HEK293 (cell line): ENCODE data around the gene DMBT1.

Experiments used
- CTCF ChIA-PET: fragments of 350-600 bp; formaldehyde crosslinking; extraction: SDS; loops from one replicate; lab custom pipeline; 2021; ENCODE audit warnings: antibody characterized with exemption; lab: Yijun Ruan, JAX
- POLR2A ChIA-PET: fragments of 300-600 bp; formaldehyde crosslinking; extraction: SDS; loops from one replicate; lab custom pipeline; 2020; ENCODE audit warnings: antibody characterized with exemption, inconsistent platforms; lab: Yijun Ruan, JAX
- H3K27ac ChIP-seq: fragments of 200-500 bp; sonication (Bioruptor generic); 2 replicates; pipeline ENCODE4 v1.5.1; 2014; ENCODE audit warnings: low read depth, low read length, control low read depth, inconsistent platforms; ENCODE audit errors: extremely low read depth
- H3K36me3 ChIP-seq, 2 experiments: fragments of 200-500 bp in 1 of 2; sonication (Bioruptor generic) in 1 of 2; 1 replicate in 1 of 2; 2 replicates in 1 of 2; pipeline ENCODE4 v1.5.1; 2014 to 2017; ENCODE audit warnings: inconsistent platforms in 2 of 2, low read length in 2 of 2; ENCODE audit not compliant: control insufficient read depth in 2 of 2, insufficient read depth in 1 of 2
- H3K4me1 ChIP-seq: fragments of 200-500 bp; sonication (Bioruptor generic); 2 replicates; pipeline ENCODE4 v1.5.1; 2014; ENCODE audit warnings: mild to moderate bottlenecking, low read length, inconsistent platforms; ENCODE audit not compliant: control insufficient read depth, insufficient read depth
- H3K4me3 ChIP-seq: 2 replicates; pipeline ENCODE4 v1.5.1; 2011; ENCODE audit warnings: low read depth, mild to moderate bottlenecking, control low read depth, low read length, moderate library complexity
- H3K9me3 ChIP-seq: fragments of 200-500 bp; sonication (Bioruptor generic); 2 replicates; pipeline ENCODE4 v1.5.1; 2014; ENCODE audit warnings: low read depth, low read length, inconsistent platforms; ENCODE audit not compliant: control insufficient read depth, insufficient read depth
- FEZF1 ChIP-seq: fragments of 450-650 bp; formaldehyde crosslinking; IDR thresholded peaks from 2 replicates; pipeline ENCODE4 v1.5.1; 2016; ENCODE audit warnings: missing biosample characterization, missing genetic modification characterization
- IKZF3 ChIP-seq: fragments of 450-650 bp; IDR thresholded peaks from 2 replicates; pipeline ENCODE4 v1.5.0; 2018; ENCODE audit warnings: missing biosample characterization, mild to moderate bottlenecking, missing genetic modification characterization, moderate library complexity
- KLF16 ChIP-seq: fragments of 450-650 bp; formaldehyde crosslinking; IDR thresholded peaks from 2 replicates; pipeline ENCODE4 v1.5.1; 2017; ENCODE audit warnings: missing biosample characterization, missing genetic modification characterization
- SALL2 ChIP-seq: fragments of 450-650 bp; formaldehyde crosslinking; IDR thresholded peaks from 2 replicates; pipeline ENCODE4 v1.5.0; 2017; ENCODE audit warnings: missing biosample characterization, mild to moderate bottlenecking, missing genetic modification characterization, borderline replicate concordance
- ZNF132 ChIP-seq: fragments of 450-650 bp; formaldehyde crosslinking; IDR thresholded peaks from 2 replicates; pipeline ENCODE4 v1.5.1; 2017; ENCODE audit warnings: missing biosample characterization, missing genetic modification characterization, borderline replicate concordance
- ZNF335 ChIP-seq: fragments of 450-650 bp; formaldehyde crosslinking; conservative IDR thresholded peaks from 2 replicates; pipeline ENCODE4 v1.5.1; 2016; ENCODE audit warnings: missing biosample characterization, missing genetic modification characterization
- ZNF514 ChIP-seq: fragments of 450-650 bp; formaldehyde crosslinking; IDR thresholded peaks from 2 replicates; pipeline ENCODE4 v1.5.1; 2016; ENCODE audit warnings: missing biosample characterization, missing genetic modification characterization
- ZNF530 ChIP-seq: fragments of 450-650 bp; formaldehyde crosslinking; IDR thresholded peaks from 2 replicates; pipeline ENCODE4 v1.5.1; 2016; ENCODE audit warnings: low read depth, missing biosample characterization, missing genetic modification characterization
- ZNF571 ChIP-seq: fragments of 450-650 bp; formaldehyde crosslinking; IDR thresholded peaks from 2 replicates; pipeline ENCODE4 v1.5.0; 2017; ENCODE audit warnings: missing biosample characterization, missing genetic modification characterization
- ZNF747 ChIP-seq: fragments of 450-650 bp; formaldehyde crosslinking; IDR thresholded peaks from 2 replicates; pipeline ENCODE4 v1.5.1; 2016; ENCODE audit warnings: missing biosample characterization, missing genetic modification characterization
- ZNF830 ChIP-seq: fragments of 450-650 bp; IDR thresholded peaks from 2 replicates; pipeline ENCODE4 v1.5.0; 2018; ENCODE audit warnings: missing biosample characterization, missing genetic modification characterization, low read depth, mild to moderate bottlenecking, moderate library complexity
- ZNF837 ChIP-seq: fragments of 450-650 bp; formaldehyde crosslinking; IDR thresholded peaks from 2 replicates; pipeline ENCODE4 v1.5.1; 2016; ENCODE audit warnings: missing biosample characterization, missing genetic modification characterization
- TF ChIP-seq, protein P1 (sequence below): fragments of 450-650 bp; formaldehyde crosslinking; IDR thresholded peaks from 2 replicates; pipeline ENCODE4 v1.5.1; 2016; ENCODE audit warnings: missing biosample characterization, missing genetic modification characterization
- TF ChIP-seq, protein P2 (sequence below): fragments of 450-650 bp; formaldehyde crosslinking; IDR thresholded peaks from 2 replicates; pipeline ENCODE4 v1.5.1; 2017; ENCODE audit warnings: missing biosample characterization, missing genetic modification characterization
- TF ChIP-seq, protein P3 (sequence below): fragments of 450-650 bp; formaldehyde crosslinking; IDR thresholded peaks from 2 replicates; pipeline ENCODE4 v1.5.1; 2016; ENCODE audit warnings: missing biosample characterization, missing genetic modification characterization
- TF ChIP-seq, protein P4 (sequence below): fragments of 450-650 bp; formaldehyde crosslinking; IDR thresholded peaks from 2 replicates; pipeline ENCODE4 v1.5.1; 2016; ENCODE audit warnings: missing biosample characterization, missing genetic modification characterization

Gene DMBT1

DNA sequence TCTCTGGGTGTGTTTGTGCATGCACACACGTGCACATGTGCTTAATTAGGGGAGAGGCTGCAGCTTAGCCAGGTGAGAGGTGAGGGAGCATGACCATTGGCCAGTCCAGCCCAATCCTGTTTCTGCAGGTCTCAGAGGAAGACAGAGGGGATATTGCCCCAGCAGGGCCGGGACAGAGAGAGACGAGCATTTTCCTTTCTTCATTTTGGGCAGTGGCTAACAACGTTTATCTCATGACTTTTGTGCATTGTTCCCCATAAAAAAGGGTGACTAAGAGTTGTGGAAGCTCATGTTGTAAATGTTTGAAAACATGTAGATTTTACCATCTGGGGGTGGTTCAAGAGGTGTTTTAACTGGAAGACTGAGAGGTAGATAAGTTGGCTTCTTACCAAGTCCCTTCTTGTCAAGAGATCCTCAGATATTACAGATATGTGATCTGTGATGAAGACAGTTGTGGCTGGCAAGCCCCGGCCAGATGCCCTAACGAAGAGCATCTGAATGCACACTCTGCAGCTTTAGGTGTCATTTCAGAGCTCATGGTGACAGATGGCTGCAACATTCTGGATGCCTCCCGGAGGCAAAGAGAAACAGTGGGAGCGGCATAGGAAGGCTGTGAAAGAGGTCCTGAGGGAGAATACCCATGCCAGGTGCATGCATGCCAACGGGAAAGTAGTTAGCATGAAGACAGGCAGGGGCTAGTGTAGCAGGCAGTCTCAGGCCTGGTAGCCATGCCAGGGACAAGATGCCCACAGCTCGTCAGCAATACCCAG, 16.7 kb upstream of the DMBT1 start (continued):
- TF ChIP-seq, protein P1, sequence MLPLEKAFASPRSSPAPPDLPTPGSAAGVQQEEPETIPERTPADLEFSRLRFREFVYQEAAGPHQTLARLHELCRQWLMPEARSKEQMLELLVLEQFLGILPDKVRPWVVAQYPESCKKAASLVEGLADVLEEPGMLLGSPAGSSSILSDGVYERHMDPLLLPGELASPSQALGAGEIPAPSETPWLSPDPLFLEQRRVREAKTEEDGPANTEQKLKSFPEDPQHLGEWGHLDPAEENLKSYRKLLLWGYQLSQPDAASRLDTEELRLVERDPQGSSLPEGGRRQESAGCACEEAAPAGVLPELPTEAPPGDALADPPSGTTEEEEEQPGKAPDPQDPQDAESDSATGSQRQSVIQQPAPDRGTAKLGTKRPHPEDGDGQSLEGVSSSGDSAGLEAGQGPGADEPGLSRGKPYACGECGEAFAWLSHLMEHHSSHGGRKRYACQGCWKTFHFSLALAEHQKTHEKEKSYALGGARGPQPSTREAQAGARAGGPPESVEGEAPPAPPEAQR (tag by site-specific recombination) = no peak
- TF ChIP-seq ZNF837 (tag by site-specific recombination) (no peak), ZNF830 (tag by site-specific recombination) (no peak), ZNF335 (tag by site-specific recombination) (no peak), ZNF530 (tag by site-specific recombination) (no peak), ZNF514 (tag by site-specific recombination) (no peak), ZNF747 (tag by site-specific recombination) (no peak)
- TF ChIP-seq, protein P2, sequence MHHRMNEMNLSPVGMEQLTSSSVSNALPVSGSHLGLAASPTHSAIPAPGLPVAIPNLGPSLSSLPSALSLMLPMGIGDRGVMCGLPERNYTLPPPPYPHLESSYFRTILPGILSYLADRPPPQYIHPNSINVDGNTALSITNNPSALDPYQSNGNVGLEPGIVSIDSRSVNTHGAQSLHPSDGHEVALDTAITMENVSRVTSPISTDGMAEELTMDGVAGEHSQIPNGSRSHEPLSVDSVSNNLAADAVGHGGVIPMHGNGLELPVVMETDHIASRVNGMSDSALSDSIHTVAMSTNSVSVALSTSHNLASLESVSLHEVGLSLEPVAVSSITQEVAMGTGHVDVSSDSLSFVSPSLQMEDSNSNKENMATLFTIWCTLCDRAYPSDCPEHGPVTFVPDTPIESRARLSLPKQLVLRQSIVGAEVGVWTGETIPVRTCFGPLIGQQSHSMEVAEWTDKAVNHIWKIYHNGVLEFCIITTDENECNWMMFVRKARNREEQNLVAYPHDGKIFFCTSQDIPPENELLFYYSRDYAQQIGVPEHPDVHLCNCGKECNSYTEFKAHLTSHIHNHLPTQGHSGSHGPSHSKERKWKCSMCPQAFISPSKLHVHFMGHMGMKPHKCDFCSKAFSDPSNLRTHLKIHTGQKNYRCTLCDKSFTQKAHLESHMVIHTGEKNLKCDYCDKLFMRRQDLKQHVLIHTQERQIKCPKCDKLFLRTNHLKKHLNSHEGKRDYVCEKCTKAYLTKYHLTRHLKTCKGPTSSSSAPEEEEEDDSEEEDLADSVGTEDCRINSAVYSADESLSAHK (tag by site-specific recombination) = no peak
- TF ChIP-seq, protein P3, sequence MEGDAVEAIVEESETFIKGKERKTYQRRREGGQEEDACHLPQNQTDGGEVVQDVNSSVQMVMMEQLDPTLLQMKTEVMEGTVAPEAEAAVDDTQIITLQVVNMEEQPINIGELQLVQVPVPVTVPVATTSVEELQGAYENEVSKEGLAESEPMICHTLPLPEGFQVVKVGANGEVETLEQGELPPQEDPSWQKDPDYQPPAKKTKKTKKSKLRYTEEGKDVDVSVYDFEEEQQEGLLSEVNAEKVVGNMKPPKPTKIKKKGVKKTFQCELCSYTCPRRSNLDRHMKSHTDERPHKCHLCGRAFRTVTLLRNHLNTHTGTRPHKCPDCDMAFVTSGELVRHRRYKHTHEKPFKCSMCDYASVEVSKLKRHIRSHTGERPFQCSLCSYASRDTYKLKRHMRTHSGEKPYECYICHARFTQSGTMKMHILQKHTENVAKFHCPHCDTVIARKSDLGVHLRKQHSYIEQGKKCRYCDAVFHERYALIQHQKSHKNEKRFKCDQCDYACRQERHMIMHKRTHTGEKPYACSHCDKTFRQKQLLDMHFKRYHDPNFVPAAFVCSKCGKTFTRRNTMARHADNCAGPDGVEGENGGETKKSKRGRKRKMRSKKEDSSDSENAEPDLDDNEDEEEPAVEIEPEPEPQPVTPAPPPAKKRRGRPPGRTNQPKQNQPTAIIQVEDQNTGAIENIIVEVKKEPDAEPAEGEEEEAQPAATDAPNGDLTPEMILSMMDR (tag by site-specific recombination) = no peak

DNA sequence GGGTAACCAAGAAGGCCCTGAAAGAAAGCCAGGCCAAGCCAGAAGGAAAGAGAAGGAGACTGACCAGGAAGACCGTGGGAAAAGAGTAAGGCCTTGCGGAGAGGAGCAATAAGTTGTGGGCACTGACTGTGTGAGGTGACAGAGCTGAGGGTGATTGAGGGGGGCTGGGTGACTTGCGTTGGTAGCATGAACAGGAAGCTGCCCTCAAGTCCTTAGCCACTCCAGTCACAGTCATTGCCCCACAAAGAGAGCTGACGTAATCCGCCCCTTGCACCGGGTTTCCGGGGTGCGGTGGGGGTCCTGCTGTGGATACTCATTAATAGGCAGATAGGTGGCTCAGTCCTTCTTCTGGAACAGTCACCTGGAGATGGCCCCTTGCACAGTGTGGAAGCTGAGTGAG, 16.1 kb upstream of the DMBT1 start:
- POLR2A ChIA-PET = interaction anchor here (0.9 kb wide), 1 partner anchor 13 kb away, joined by 3 read pairs; no protein-coding TSS in a partner anchor
- CTCF ChIA-PET = no interaction called here
- Histone ChIP-seq H3K36me3 (no peaks in the 10 kb centered on the region), H3K27ac (no peak overlapping the region), H3K4me1 (0 out of 2 replicates have a peak, but pooled peaks cover 2% of the 10 kb centered on the region), H3K9me3 (no peaks in the 10 kb centered on the region), H3K4me3 (no peak overlapping the region)
- TF ChIP-seq SALL2 (tag by site-specific recombination) (no peak), ZNF132 (tag by site-specific recombination) (no peak), IKZF3 (tag by site-specific recombination) (no peak), KLF16 (tag by site-specific recombination) (no peak), ZNF514 (tag by site-specific recombination) (no peak)

DNA sequence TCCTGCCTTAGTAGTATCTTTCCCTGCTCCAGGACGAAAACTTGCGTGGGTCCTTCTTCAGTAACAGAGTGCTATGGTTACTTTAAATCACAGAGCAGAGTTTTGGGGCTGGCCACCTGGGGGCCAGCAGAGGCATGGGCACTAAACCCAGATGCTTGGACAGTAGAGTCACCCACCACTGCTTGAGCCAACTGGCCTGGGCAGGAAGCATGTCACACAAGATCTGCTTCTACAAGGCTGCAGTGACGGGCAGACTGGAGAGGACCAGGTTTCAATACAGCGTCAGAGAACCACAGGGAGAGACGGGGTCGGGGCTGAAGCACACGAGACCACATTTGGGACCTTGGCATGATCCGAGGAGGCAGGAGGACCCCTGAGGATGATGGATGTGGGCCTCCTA, 14.3 kb upstream of the DMBT1 start:
- TF ChIP-seq, protein P4, sequence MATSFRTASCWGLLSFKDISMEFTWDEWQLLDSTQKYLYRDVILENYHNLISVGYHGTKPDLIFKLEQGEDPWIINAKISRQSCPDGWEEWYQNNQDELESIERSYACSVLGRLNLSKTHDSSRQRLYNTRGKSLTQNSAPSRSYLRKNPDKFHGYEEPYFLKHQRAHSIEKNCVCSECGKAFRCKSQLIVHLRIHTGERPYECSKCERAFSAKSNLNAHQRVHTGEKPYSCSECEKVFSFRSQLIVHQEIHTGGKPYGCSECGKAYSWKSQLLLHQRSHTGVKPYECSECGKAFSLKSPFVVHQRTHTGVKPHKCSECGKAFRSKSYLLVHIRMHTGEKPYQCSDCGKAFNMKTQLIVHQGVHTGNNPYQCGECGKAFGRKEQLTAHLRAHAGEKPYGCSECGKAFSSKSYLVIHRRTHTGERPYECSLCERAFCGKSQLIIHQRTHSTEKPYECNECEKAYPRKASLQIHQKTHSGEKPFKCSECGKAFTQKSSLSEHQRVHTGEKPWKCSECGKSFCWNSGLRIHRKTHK = no peak
- TF ChIP-seq ZNF571 (tag by site-specific recombination) (no peak), FEZF1 (no peak)
- TF ChIP-seq, protein P2 (tag by site-specific recombination) = no peak
- Histone ChIP-seq H3K4me1 (0 out of 2 replicates have a peak, but pooled peaks cover 2% of the 10 kb centered on the region), H3K4me3 (no peak overlapping the region), H3K27ac (no peak overlapping the region), H3K36me3 (no peaks in the 10 kb centered on the region), H3K9me3 (no peaks in the 10 kb centered on the region)
- ChIA-PET CTCF (interaction anchor here (0.6 kb wide), 1 partner anchor 250 kb away, joined by 3 read pairs; no protein-coding TSS in a partner anchor), POLR2A (no interaction called here)
